ENCODE measurements around the gene RUNX3.
A peak's percentile ranks its signal among the peaks of the same experiment; 100 is the strongest.

Gene RUNX3

GRCh38 chr1:24870551-24871195 lies 59.4 kb downstream of the RUNX3 start:
- FAIRE-seq = no peak

GRCh38 chr1:24868016-24868875 lies 61.8 kb downstream of the RUNX3 start:
- DNase-seq (ENCODE audit: extremely low spot score, insufficient read length, low read depth) = no peak
- no peak for FAIRE-seq

More at GRCh38 chr1:24870551-24871195, 59.4 kb downstream of the RUNX3 start:
- no peak for DNase-seq (ENCODE audit: extremely low spot score, insufficient read length, low read depth)

- no peak for DNase-seq (ENCODE audit: extremely low spot score, insufficient read length, low read depth)
- FAIRE-seq = no peak
Observed at GRCh38 chr1:24867084-24867870, 62.8 kb downstream of the RUNX3 start.

- peak; percentile 35 for FAIRE-seq
- no peak for DNase-seq (ENCODE audit: extremely low spot score, insufficient read length, low read depth)
Observed at GRCh38 chr1:24866211-24867083, 63.6 kb downstream of the RUNX3 start.

GRCh38 chr1:24865587-24865986 lies 64.5 kb downstream of the RUNX3 start:
- DNase-seq (ENCODE audit: extremely low spot score, insufficient read length, low read depth) (no peak), FAIRE-seq (no peak)

GRCh38 chr1:24865168-24865567 lies 64.9 kb downstream of the RUNX3 start:
- DNase-seq (ENCODE audit: extremely low spot score, insufficient read length, low read depth) (no peak), FAIRE-seq (no peak)

GRCh38 chr1:24864370-24864777 lies 65.7 kb downstream of the RUNX3 start:
- no peak for DNase-seq (ENCODE audit: extremely low spot score, insufficient read length, low read depth)
- FAIRE-seq = no peak

- no peak for FAIRE-seq
Observed at GRCh38 chr1:24862775-24863483, 67.1 kb downstream of the RUNX3 start.

GRCh38 chr1:24861821-24862727 lies 68.0 kb downstream of the RUNX3 start:
- DNase-seq (ENCODE audit: extremely low spot score, insufficient read length, low read depth) (no peak), FAIRE-seq (no peak)

More at GRCh38 chr1:24862775-24863483, 67.1 kb downstream of the RUNX3 start:
- DNase-seq (ENCODE audit: extremely low spot score, insufficient read length, low read depth) = no peak

GRCh38 chr1:24860841-24861240 lies 69.2 kb downstream of the RUNX3 start:
- no peak for FAIRE-seq
- DNase-seq (ENCODE audit: extremely low spot score, insufficient read length, low read depth) = no peak

GRCh38 chr1:24859063-24860010 lies 70.7 kb downstream of the RUNX3 start:
- DNase-seq (ENCODE audit: extremely low spot score, insufficient read length, low read depth) (no peak), FAIRE-seq (no peak)

- FAIRE-seq = no peak
- no peak for DNase-seq (ENCODE audit: extremely low spot score, insufficient read length, low read depth)
Observed at GRCh38 chr1:24858277-24858676, 71.8 kb downstream of the RUNX3 start.

GRCh38 chr1:24857507-24858133 lies 72.5 kb downstream of the RUNX3 start:
- DNase-seq (ENCODE audit: extremely low spot score, insufficient read length, low read depth) (no peak), FAIRE-seq (no peak)

GRCh38 chr1:24856787-24857506 lies 73.1 kb downstream of the RUNX3 start:
- no peak for DNase-seq (ENCODE audit: extremely low spot score, insufficient read length, low read depth)
- FAIRE-seq = no peak

- peak; percentile 48 for FAIRE-seq
- no peak for DNase-seq (ENCODE audit: extremely low spot score, insufficient read length, low read depth)
Observed at GRCh38 chr1:24855474-24855873, 74.6 kb downstream of the RUNX3 start.

GRCh38 chr1:24853649-24854048 lies 76.4 kb downstream of the RUNX3 start:
- no peak for DNase-seq (ENCODE audit: extremely low spot score, insufficient read length, low read depth)

More at GRCh38 chr1:24853649-24854048, 76.4 kb downstream of the RUNX3 start:
- FAIRE-seq = no peak
